ENCODE measurements around the gene BICD1. TPM values are rescaled to one million over a fixed set of nuclear protein-coding genes. Genes with fewer than 3 reads are reported as not detected.

The BICD1 gene
- total and polyA plus RNA-seq, 8 donors, result 13.6 to 21.2 (median 19.6) TPM

GRCh38 chr12:32151086-32151485, 44.4 kb downstream of the BICD1 start:
- no peak for TF ChIP-seq CTCF (IDR thresholded peaks at IDR 0.05)
- no peak overlapping the region for H3K27ac ChIP-seq
- ATAC-seq, result no peak
- intact Hi-C loops (cut with DNase I), result no loop called here
- H3K36me3 ChIP-seq, result no peaks in the 10 kb centered on the region
- H3K4me1 ChIP-seq, result no peaks in the 10 kb centered on the region
- no peaks in the 10 kb centered on the region for H3K9me3 ChIP-seq
- no peak overlapping the region for H3K4me3 ChIP-seq
- no peak for DNase-seq
- no peaks in the 10 kb centered on the region for H3K27me3 ChIP-seq

- Histone ChIP-seq H3K36me3 (no peaks in the 10 kb centered on the region), H3K4me3 (no peak overlapping the region), H3K27ac (no peak overlapping the region), H3K9me3 (no peaks in the 10 kb centered on the region), H3K27me3 (no peaks in the 10 kb centered on the region), H3K4me1 (no peaks in the 10 kb centered on the region)
- no peak for ATAC-seq
- TF ChIP-seq CTCF (IDR thresholded peaks at IDR 0.05), result no peak
- intact Hi-C loops (cut with DNase I), result no loop called here
- DNase-seq, result no peak
These were observed 44.9 kb downstream of the BICD1 start for GRCh38 chr12:32151552-32151951.

GRCh38 chr12:32155041-32155440, 48.4 kb downstream of the BICD1 start:
- H3K4me1 ChIP-seq, result no peaks in the 10 kb centered on the region
- ATAC-seq, result no peak

GRCh38 chr12:32155961-32156529, 49.4 kb downstream of the BICD1 start:
- no peak for DNase-seq
- TF ChIP-seq CTCF (IDR thresholded peaks at IDR 0.05), result no peak
- intact Hi-C loops (cut with DNase I), result no loop called here

More at GRCh38 chr12:32155041-32155440, 48.4 kb downstream of the BICD1 start:
- no peak for DNase-seq
- no peak for TF ChIP-seq CTCF (IDR thresholded peaks at IDR 0.05)
- Histone ChIP-seq H3K4me3 (no peak overlapping the region), H3K27ac (no peak overlapping the region), H3K9me3 (no peaks in the 10 kb centered on the region), H3K36me3 (no peaks in the 10 kb centered on the region), H3K27me3 (no peaks in the 10 kb centered on the region)
- intact Hi-C loops (cut with DNase I), result no loop called here

GRCh38 chr12:32158525-32158924, 51.9 kb downstream of the BICD1 start:
- DNase-seq (no peak), ATAC-seq (no peak)
- no peaks in the 10 kb centered on the region for H3K36me3 ChIP-seq
- no peak overlapping the region for H3K4me3 ChIP-seq
- H3K4me1 ChIP-seq, result no peaks in the 10 kb centered on the region
- no peaks in the 10 kb centered on the region for H3K27me3 ChIP-seq
- intact Hi-C loops (cut with DNase I), result no loop called here
- no peak overlapping the region for H3K27ac ChIP-seq
- no peak for TF ChIP-seq CTCF (IDR thresholded peaks at IDR 0.05)
- H3K9me3 ChIP-seq, result no peaks in the 10 kb centered on the region

More at GRCh38 chr12:32155961-32156529, 49.4 kb downstream of the BICD1 start:
- H3K36me3 ChIP-seq, result no peaks in the 10 kb centered on the region
- no peak for ATAC-seq
- no peak overlapping the region for H3K27ac ChIP-seq
- H3K4me3 ChIP-seq, result no peak overlapping the region
- H3K27me3 ChIP-seq, result no peaks in the 10 kb centered on the region
- no peaks in the 10 kb centered on the region for H3K9me3 ChIP-seq
- no peaks in the 10 kb centered on the region for H3K4me1 ChIP-seq
